Dermis blood vessel endothelial cell (primary cell): Measurements from ENCODE around the gene ZIC4. TPM values are rescaled to one million over a fixed set of nuclear protein-coding genes. Genes with fewer than 3 reads are reported as not detected.
A peak's percentile ranks its signal among the peaks of the same experiment; 100 is the strongest.

Source experiments
- DNase-seq: peaks from one replicate; pipeline ENCODE4 v3.0.0; 2010
- total RNA-seq: library from RNA; depleted of rRNA; stranded (reverse); fragments of >200 nt; gene quantifications from 2 replicates; pipeline ENCODE4 v1.2.3, GENCODE V29; 2014

Gene ZIC4
- total RNA-seq, 1 donor from 2014 or later = not detected

DNA sequence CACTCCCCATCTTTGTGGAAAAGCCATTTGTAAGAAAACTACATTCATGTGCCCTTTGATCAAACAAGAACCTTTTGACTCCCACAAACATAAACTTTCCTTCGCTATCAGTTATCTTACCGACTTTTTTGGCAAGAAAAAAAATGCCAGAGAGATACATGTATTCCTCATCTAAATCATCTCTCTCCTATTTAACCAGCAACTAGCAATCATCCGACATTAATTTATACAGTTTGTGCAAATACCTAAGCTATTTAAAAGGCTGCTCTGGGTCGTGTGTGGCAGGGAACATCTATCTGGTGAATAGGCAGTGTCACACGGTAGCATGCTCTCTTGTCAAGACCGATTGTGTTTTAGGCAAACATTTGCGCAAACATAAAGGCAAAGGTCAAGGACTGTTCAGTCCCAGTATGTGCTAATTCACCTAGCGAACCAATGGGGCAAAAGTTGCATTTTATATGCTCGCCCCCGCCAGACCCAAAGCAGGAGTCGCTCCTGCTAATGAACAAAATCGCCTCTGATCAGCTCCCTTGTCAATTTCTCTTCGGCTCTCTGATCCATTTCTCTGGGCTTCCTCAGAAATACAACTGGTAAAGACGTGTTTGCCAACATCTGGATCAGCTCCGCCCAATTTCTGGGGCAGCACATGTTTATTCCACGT, 37.7 kb downstream of the ZIC4 start:
- no peak for DNase-seq

DNA sequence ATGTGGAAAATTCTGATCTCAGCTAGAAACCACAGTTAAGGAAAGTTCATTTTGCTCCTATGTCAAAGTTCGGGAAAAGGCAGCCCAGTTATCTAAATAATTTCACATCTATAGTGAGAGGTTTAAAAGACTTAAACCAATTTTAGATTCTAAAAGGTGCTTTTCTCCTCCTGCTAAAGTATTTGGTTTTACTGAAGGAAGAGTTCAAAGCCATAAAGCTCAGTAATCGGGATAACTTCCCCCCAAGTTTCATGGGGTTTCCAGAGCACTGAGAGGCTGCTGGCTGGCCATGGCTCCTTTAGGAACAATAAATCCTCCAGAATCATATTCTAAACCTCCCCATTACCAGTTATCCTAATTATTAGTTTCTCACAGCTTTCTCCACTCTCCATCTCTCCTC, 38.2 kb downstream of the ZIC4 start:
- no peak for DNase-seq

DNA sequence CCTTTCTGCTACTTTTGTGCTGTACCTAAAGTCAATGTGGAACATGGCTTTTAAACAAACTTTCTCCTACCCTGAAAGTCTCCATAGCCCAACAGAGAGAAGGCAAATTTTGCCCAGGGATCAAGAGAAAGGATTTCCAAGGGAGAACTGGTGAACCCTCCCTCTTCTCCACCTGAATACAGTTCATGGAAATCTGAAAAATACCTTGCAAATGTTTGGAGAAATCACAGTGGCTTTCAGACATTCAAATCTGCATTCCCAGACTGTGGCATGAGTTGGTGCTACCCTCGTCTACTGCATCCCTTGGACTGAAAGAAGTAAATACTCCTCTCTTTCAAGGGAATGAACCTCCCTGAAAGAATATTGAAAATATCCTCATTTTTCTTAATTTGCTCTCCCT, 38.7 kb downstream of the ZIC4 start:
- no peak for DNase-seq

DNA sequence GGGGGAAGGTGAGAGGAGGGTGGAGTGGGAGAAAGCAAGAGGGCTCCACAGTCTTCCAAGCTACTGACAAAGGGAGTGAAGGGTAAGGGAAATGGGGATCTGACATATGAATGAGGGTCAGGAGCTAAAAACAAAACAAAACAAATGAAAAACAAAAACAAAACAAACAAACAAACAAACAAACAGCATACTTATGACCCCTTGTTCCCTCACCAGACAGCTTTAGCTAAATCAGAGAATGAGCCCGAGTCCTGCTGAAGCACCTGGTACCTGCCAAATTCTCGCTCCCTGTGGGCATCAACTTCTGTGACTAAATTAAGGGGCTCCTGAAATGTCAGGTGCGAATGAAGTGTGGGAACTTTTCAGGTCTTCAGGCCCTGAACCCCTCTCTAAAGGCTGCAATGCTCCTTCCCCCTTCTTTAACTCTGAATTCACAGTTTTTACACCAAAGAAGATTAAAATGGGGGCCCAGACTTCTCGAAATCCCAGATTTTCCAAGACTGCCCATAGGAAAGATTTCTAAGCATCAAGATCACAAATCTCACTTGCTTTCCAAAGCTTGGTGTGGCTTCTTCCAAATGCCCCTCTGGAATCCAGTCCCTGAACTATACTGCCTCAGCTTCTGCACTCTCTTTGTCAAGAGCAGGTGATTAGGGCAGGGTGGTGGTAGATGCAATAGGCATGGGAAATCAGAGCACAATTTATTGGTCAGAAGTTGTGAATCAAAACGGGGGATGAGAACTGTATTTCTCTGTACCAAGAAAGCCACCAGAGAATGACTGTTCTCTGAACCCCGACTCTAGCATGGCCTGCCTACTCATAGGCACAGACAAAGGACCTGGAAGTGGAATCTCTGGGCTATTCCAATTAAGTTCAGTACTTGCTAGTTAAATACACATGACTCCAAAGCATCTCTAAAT, 40.9 kb downstream of the ZIC4 start:
- no peak for DNase-seq

DNA sequence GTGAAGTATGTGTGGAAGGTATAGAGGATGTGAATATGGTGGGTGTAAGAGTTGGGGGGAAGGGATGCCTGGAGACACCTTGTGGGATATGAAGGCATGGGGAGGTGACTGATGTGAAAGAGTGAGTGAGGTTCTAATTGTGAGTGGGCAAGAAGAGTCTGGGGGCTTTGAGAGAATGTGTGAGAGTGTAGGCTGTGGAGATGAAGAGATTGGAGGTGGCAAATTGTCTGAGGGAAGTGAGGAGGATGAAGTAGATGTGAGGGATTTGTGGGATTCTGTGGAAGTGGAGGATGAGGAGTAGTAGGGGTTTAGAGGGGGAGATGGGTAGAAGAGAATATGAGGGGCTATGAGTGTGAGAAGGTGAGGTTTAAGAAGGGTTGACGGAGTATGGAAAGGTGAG, 41.6 kb downstream of the ZIC4 start:
- no peak for DNase-seq

DNA sequence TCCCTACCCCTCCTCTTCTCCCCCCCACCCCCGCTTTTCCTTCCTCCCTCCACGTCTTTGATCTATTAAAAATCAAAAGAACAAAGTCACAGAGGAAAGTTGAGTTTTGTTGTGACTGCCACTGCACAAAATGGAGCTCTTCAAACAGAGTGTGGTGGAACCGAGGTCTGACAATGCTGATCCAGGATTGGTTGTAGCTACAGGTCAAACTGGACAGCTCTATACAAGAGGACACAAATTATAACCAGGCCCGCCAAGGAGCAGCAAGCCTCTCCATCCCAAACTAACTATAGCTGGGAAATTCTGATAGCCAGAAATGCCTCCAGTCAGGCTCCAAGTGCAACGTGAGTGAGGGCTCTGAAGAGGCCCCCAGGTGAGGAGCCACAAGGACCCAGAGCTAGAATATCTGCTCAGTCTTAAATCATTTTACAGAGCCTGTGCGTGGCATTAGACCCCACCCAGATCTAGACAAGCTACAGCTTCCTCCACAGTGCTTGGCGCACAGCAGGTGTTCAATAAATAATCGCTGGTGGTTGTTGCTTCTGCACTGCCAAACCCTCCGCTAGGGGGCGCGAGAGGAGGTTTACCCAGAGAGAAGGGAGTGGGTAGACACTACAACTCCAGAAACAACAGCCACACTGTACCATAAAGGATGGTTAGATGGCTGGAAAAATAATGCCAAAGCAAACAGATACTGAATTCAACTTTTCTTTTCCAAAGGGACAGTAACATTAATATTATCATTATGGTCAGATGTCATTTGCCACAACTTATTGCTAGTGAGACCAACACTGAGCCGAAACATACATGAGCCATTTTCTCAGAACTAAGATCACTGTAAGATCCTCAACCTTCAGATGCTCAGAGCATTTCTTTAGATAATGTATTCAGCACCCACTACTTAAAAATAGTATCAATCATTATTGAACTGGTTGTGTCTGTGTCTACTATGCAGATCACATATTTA, 44.6 kb downstream of the ZIC4 start:
- peak; percentile 43 for DNase-seq

DNA sequence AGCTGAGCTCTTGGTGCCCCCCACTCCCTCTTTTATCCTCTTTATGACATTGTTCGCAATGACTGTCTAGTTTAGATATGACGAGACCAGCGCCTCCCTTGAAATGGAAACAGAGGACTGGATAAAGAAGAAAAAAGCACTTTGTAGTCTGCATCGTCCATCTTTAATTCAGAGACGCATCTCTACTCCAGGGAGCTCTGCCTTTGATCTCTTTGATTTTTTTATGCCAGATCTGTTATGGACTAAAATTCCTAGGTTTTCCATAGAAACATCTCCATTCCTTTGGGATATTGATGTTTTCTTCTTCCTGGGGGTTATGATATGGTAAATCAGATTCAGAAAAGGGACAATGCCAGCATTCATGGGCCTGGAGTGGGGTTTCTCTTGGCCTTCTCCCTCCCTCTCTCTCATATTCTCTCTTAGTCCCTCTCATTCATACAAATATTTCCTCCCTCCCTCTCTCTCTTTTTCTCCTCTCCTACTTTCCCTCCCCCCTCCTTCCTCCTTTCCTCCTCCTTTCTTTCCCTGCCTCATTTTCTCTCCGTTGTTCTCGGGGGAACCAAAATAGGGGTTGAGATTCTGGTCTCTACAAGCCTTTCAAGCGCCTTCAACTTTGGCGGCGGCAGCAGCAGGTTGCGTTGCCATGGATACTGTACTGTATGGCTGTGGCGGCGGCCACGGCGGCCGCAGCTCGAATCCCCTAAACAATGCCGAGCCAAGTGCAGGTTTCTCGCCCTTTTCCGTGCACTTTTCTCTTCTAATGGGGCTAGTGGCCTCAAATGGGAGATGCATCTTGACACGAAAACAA, 45.5 kb downstream of the ZIC4 start:
- peak; percentile 16 for DNase-seq

DNA sequence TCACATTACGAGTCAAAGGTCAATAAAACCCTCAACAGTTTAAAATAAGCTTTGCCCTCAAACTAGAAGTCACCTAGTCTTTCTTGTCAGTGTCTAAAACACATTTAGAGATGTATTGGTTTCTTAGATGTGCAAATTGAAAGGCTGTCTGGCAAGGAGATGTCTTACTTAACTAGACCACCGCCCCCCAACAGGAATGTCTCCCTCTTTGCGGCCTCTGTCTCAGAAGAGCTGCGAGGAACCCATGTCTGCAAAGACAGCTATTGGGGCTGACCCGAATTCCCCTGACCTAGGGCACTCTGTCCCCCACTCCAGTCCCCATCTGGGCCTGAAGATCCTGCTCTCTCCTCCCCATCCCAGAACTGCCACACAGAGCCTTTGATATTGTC, 46.3 kb downstream of the ZIC4 start:
- no peak for DNase-seq

DNA sequence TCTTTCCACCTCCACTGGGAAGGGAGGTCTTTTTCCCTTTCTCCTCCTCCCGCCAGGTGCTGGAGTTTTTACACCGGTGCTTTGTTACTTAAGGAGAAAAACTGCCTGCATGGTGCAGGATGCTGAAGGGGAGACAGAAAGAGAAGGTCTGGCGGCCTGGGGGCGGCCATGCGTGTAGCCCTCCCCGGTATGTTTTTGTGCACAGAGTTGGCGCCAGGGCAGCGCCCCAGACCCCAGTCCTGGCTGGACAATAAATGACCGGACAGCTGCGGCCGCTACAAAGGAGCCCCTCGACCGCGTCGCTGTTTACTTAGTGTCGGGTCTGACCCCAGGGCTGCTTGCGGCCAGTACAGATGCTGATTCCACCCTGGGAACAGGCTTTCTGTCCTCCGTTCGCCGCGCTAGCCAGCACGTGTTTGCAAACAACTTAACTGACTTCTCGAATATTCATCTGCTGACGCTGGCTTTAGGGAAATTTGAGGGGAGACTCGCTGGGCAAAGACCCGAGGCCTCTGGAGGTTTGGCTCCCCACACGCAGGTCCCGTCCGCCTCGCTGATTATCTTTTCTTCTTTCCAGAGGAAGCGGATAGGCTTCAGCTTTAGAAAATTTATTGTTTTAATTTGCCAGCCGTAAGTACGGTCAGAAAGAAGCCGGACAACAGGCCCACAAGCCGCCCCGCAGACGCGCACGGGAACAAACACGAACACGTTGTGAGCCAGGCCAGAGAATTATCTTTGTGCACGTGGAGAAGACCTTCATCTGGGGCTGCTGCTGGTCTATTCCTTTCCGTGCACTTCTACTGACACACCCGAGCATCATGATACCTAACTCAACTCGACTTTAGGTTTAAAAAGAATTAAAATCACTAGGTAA, 46.9 kb downstream of the ZIC4 start:
- DNase-seq = no peak

DNA sequence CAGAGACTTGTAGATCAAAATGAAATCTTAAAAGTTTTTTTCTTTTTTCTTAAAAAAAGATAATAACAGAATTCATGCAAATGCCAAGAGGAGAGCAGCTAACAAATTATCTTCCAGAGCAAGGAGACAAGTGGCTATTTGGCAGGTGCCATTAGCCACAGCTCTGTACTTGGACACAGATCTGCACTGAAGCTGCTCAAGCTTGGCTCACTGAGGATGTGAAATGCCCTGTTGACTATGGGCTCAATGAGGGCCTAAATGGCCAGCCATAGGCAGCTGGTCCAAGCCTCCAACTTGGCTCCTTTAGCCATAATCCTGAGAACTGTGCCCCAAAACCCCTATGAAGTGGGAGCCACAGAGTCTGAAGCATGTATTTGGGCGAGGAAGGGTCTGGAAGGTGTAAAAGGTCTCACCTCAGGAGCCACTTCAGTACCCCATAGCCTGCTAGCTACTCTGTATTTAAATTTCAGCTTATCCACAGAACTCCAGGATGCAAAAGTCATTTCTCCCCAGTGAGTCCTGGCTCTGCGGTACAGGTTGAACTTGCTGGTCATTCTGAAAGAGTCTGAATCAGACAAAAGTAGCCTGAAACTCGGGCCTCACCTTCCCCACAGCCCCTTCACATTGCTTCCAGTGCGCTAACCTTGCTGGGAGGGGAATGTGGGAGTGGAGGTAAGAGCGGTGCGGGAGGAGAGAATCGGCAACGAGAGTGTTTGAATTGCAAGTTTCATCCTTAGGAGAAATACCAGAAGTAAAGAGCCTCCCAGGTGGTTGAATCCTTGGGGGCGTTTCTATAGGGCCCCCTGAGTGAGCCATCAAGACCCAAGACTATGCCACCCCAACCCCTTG, 48.0 kb downstream of the ZIC4 start:
- no peak for DNase-seq

DNA sequence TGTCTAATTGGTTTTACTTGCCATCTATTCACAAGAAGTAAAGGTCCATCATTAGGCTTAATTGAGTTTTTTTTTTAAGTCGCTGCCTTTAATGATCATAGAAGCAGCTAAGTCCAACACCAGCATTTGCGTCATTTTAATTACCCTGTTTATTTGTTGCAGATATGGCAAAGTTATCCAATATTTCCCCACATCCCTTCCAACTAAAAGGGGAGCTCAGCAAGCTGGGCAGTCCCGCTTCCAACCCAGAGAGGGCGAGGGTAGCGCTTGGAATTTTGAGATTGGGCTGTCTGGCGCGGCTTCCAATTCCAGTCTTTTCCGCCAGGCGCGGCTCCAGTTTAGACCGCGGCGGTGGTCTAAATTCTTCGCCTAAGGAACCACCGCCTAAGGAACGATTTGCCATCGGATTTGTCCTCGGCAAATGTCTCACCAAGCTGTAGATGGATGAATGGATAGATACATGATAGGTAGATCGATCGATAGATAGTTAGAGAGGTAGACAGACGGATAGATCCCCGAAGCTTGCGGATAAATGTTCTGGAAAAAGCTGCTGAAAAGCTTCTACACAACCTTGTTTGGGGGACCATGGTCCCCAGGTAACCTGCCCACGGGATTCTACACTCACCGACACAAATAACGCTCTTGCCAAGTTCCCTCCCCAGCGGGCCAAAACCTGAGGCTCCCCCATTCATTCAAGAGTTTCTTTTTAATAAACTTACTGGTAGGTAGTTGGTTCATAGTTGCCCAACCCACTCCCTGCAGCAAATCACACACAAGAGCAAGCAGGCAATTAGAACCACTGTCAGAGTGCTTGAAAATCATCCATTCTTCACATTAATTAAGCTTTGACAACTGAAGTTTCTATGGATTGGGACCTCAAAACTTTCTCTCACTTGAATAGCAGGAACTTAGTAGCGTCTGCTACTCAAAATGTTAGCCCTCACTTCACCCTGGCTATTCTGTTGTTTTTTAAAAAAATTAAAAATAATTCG, 49.1 kb downstream of the ZIC4 start:
- no peak for DNase-seq

DNA sequence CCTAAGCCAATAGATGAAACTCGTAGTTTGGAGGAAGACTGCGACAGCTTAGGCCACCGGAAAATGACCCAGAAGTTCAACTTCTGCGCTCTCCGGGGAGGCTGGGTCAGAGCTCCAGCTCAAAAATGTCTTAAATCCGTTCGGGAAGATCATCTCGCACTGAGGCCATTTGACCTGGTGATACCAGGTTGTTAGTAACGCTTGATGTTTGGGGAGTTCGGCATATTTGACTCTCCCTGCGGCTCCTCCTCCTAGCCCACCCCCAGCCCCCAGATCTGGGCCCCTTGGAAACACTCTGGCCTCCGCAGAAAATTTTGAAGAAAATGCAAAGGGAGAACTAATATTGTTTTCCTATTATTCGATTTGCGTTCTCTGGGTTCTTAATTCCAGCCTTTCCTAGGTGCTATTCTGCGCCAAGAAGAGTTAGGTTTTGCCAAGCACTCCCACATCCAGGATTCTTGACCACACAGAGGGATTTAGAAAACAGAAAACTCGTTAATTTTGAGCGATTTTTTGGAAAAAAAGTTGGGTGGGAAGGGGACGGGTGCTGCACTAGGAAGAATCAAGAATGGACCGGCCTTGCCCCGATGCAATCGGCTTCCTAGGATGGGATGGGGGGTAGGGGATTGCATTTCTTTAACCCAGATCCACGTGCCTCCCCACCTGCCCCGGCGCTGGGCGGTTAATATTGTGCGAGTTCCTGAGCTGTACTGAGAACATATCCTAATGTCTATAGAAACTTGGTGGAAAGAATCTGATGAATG, 50.0 kb downstream of the ZIC4 start:
- DNase-seq = no peak

DNA sequence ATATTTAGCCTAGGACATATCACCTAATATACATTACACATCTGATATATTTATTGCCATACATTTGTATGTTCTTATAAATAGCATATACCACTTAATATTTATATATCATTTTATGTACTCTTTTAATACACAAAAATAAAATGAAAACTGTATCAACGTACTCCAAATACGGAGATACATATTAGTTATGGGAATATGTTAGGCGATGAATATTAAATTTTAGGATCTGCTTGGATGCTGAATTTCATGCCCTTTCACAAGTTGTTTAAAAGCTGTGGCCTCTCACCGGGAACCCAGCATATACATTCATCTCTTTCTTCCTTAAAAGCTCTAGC, 50.6 kb downstream of the ZIC4 start:
- DNase-seq = no peak

DNA sequence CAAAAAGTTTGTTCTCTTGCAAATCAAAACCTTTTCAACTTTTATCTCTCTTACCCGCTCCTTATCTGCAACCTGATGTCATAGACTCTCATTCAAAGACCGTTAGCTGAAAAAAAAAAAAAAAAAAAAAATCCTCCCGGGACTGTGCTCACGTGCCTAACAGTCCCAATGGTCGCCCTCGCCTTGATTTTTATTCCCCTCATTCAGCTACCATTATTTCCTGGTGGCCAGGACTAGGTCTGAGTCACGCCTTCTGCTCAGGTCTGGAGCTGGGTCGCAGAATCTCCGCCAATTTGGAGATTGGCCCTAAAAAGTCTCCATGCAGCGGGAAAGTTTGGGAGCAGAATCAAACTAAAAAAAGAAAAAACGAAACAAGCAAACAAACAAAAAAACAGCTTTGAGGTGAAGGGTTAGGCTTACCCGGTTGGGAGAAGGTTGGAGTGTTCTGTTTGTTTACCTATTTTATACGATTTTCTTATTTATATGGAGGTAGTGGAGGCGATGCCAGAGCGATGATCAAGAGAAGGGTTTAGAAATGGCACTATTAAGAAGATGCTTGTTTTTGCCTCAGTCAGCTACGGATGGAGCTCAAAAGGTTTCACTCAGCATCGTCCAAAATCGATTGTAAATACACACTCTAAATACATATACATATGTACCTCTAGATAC, 51.1 kb downstream of the ZIC4 start:
- no peak for DNase-seq

DNA sequence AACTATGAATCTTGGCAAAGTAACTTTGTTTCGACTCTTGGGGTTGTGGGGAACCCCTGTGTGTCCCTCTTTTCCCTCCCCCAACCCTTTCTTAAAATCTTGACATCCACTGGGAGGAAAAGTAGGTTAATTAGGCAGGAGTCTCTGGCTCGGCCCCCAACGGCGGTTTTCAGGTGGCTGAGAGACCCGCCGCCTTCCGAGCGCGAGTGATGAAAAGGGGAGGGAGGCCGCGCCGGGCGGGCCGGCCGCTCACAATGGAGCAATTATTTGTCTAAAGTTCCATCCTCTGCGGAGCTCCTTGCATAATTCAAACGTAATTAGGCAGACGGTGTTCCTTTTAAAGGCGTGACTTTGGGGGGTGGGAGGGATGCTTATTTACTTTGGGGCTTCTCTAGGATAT, 51.7 kb downstream of the ZIC4 start:
- DNase-seq = no peak

DNA sequence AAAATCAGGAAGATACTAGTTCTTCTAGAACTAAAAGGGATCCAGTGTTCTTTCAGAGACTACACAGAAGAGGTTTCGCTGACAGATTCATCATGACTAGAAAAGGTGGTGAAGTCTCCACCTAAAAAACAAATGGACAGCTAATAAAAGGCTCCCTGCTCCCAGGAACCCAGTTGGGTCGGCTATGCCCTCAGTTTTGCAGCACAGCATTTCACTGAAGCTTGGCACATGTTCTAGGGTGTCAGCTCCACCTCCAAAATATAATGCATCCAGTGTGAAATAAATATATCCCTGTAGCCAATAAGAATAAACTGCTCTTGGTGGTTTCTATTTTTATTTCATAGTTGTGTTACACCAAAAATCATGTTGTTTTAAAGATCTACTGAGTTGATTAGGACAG, 55.0 kb downstream of the ZIC4 start:
- DNase-seq = no peak

DNA sequence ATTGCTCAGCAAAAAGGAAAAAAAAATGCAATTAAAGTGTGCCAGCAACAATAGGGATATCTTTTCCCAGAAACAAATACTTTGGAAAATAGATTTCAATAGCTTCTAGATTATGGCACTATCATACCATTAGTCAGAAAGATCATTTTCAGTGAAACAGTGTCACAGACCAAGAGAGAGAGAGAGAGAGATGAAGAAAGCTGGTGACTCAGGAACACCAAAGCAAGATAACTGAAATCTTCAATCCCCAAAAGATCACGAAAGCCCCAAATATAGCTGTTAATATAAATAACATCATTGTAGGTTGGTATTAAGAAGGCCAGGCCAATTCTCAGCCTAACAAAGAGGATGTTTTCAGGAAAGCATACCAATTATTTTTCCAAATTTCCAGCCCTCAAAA, 57.4 kb downstream of the ZIC4 start:
- DNase-seq = no peak

DNA sequence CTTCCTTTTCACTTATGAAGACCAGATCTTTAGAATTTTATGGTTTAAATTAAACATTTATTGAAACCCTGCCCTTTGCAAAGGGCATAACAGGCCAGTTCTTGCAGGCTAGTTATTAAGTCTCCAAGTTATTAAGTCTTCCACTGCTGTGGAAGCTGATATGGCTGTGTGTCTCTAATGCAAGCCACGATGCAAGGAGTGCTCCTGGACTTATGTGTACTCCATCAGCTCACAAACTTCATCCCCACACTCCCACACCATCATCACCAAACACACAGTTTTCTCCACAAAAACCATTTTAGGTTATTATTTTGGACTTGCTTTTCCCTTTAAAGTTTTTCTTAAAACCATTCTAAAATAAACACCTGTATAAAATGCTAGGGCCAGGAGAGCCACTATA, 62.4 kb downstream of the ZIC4 start:
- no peak for DNase-seq
